Coronary artery (tissue), 2 donors: ENCODE measurements around the gene ZC3H7B.

Experiments used
- DNase-seq: peaks from one replicate; pipeline ENCODE4 v3.0.0-alpha.2; 2017; ENCODE audit warnings: low spot score
- H3K27ac ChIP-seq, 2 donors: fragments of 200-600 bp; sonication (generic); one replicate each; pipeline ENCODE4 v1.5.1; 2016 to 2019
- H3K4me3 ChIP-seq: fragments of 200-600 bp; sonication (generic); 2 replicates; pipeline ENCODE4 v1.5.1; 2016; ENCODE audit warnings: mild to moderate bottlenecking, moderate library complexity
- CTCF ChIP-seq: fragments of 200-600 bp; sonication (generic); IDR thresholded peaks from one replicate; pipeline ENCODE4 v1.5.1; 2019; ENCODE audit warnings: antibody characterized with exemption

Gene ZC3H7B

DNA sequence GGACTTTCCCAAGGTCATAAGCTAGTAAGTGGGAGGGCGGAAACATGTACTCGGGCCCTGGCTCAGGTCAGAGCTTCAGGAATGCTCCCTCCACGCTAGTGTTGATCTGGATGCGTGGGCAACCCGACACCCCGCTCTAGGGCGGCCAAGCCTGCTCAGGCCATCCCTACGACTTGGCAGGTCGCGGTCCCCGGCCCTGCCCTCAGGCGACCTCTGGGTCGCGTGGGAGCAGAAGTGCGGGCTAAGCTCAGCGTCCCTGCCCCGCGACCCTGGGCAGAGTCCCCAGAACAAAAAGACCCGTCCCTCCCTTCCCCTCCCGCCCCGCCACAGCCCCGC lies 79.6 kb downstream of the ZC3H7B start:
- Histone ChIP-seq H3K27ac (peak overlapping the region; percentile 94 to 99), H3K4me3 (peak overlapping the region; percentile 78)
- no peak for TF ChIP-seq CTCF
- peak; percentile 95 for DNase-seq

- DNase-seq = peak; percentile 99
- H3K27ac ChIP-seq = peak within 1 kb of the TSS; percentile 94 to 99
- H3K4me3 ChIP-seq = peak within 1 kb of the TSS; percentile 78
- no peak for TF ChIP-seq CTCF
Observed at GRCh38 chr22:41381329-41382097, 80.2 kb downstream of the ZC3H7B start, which contains the start of gene TEF. Gene TEF, plus strand, starts transcription at chr22:41381942. Its CDS starts 103 bp downstream, at chr22:41382045.

- Histone ChIP-seq H3K27ac (peak overlapping the region; percentile 94 to 99), H3K4me3 (peak overlapping the region; percentile 78)
- DNase-seq = peak; percentile 89
- TF ChIP-seq CTCF = no peak
Observed at GRCh38 chr22:41382098-41382578, 80.8 kb downstream of the ZC3H7B start.

GRCh38 chr22:41382610-41383009 lies 81.3 kb downstream of the ZC3H7B start:
- peak overlapping the region; percentile 94 to 99 for H3K27ac ChIP-seq
- TF ChIP-seq CTCF = no peak
- H3K4me3 ChIP-seq = peak overlapping the region; percentile 78
- DNase-seq = no peak

GRCh38 chr22:41383085-41383484 lies 81.8 kb downstream of the ZC3H7B start:
- no peak for TF ChIP-seq CTCF
- H3K27ac ChIP-seq = peak overlapping the region; percentile 94 to 99
- no peak for DNase-seq

DNA sequence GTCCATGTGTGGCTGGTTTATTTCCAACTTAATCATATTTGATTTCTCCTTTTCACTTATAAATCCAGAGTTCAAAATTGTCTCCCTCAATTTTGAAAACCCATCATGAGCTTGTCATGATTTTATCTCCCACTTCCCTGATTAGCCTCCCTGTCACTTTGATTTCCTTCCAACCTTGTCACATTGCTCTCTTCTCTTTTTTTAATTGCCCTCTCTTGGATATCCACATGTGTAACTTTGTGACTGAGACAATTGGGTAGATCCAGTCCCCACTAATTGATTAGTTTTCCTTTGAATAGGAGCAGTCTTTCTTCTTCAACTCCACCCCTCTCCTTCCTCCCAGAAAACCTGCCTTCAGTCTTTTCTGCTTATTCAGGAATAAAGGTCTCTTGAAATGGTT lies 82.8 kb downstream of the ZC3H7B start:
- TF ChIP-seq CTCF = no peak
- H3K4me3 ChIP-seq = no peak overlapping the region
- H3K27ac ChIP-seq = peak overlapping the region in 1 of 2 donors; percentile 94
- no peak for DNase-seq

More at GRCh38 chr22:41383085-41383484, 81.8 kb downstream of the ZC3H7B start:
- H3K4me3 ChIP-seq = peak overlapping the region; percentile 78

DNA sequence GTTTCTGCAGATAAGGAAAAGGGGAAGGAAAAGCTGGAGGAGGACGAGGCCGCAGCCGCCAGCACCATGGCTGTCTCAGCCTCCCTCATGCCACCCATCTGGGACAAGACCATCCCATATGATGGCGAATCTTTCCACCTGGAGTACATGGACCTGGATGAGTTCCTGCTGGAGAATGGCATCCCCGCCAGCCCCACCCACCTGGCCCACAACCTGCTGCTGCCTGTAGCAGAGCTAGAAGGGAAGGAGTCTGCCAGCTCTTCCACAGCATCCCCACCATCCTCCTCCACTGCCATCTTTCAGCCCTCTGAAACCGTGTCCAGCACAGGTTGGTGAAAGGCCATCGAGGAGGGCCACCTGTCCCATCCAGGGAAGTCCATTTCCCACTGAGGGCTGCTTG lies 86.0 kb downstream of the ZC3H7B start:
- TF ChIP-seq CTCF = no peak
- Histone ChIP-seq H3K27ac (no peak overlapping the region), H3K4me3 (no peak overlapping the region)
- no peak for DNase-seq
